Tibial nerve (tissue), 4 donors: ENCODE data around the gene CMTM7.

ENCODE experiments used
- EP300 ChIP-seq, 2 donors: sonication (generic); formaldehyde crosslinking; IDR thresholded peaks; one replicate each; pipeline ENCODE4 v1.6.1; 2017; ENCODE audit warnings: antibody characterized with exemption in 2 of 2, mild to moderate bottlenecking in 1 of 2
- TF ChIP-seq, protein P1 (sequence below), 5 experiments: fragments of 200-600 bp in 3 of 5; fragments of 450-650 bp in 2 of 5; sonication (generic) in 3 of 5; IDR thresholded peaks; one replicate each; pipeline ENCODE4 v1.5.1; 2016 to 2019; ENCODE audit warnings: antibody characterized with exemption in 5 of 5, mild to moderate bottlenecking in 3 of 5, moderate library complexity in 2 of 5

DNA sequence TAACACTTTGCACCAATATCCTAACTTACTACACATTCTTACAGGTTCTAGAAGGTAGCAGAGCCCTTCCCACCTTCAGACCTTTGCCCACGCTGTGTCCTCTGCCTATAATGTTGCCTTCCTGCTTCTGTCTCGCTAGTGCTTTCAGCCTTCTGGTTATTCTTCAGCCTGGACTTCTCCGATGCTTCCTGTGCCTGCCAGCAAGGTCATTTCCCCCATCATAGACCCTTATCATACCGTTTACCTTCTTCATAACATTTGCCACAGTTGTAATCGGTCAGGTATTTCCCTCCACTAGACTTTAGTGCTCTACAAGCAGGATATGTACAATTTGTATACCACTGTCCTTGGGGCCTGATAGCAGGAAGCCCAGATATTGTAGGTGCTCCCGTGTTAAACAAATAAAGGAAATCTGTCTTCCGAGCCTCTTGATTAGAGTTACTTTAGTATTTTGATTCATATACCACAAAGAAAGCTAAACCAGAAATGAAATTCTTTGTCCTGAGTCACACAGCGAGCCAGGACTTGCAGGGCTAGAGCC, 35.8 kb upstream of the CMTM7 start:
- TF ChIP-seq EP300 (IDR thresholded peaks at IDR 0.05): no peak
- TF ChIP-seq, protein P1, sequence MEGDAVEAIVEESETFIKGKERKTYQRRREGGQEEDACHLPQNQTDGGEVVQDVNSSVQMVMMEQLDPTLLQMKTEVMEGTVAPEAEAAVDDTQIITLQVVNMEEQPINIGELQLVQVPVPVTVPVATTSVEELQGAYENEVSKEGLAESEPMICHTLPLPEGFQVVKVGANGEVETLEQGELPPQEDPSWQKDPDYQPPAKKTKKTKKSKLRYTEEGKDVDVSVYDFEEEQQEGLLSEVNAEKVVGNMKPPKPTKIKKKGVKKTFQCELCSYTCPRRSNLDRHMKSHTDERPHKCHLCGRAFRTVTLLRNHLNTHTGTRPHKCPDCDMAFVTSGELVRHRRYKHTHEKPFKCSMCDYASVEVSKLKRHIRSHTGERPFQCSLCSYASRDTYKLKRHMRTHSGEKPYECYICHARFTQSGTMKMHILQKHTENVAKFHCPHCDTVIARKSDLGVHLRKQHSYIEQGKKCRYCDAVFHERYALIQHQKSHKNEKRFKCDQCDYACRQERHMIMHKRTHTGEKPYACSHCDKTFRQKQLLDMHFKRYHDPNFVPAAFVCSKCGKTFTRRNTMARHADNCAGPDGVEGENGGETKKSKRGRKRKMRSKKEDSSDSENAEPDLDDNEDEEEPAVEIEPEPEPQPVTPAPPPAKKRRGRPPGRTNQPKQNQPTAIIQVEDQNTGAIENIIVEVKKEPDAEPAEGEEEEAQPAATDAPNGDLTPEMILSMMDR (IDR thresholded peaks at IDR 0.05): no peak
